IgD-negative memory B cell (primary cell): ENCODE results near the gene PGM5. TPM values are rescaled to one million over a fixed set of nuclear protein-coding genes. Genes with fewer than 3 reads are reported as not detected.
A peak's percentile ranks its signal among the peaks of the same experiment; 100 is the strongest.
"Not testable (repeated sequence)": the region's sequence is repeated elsewhere in the genome, so short reads cannot be mapped to it uniquely, and the experiment has no call there.

Experiments used
- H3K27ac Mint-ChIP-seq, 3 donors: one replicate each; pipeline ENCODE4 v1.8.0; 2020 to 2022; ENCODE audit warnings: mild to moderate bottlenecking in 3 of 3, mixed read lengths in 3 of 3, moderate library complexity in 1 of 3
- H3K27me3 Mint-ChIP-seq: one replicate; pipeline ENCODE4 v1.8.0; 2021; ENCODE audit warnings: mixed read lengths
- H3K36me3 Mint-ChIP-seq: one replicate; pipeline ENCODE4 v1.8.0; 2020; ENCODE audit warnings: mild to moderate bottlenecking, mixed read lengths
- H3K4me1 Mint-ChIP-seq, 3 donors: one replicate each; pipeline ENCODE4 v1.8.0; 2020 to 2022; ENCODE audit warnings: mixed read lengths in 3 of 3, mild to moderate bottlenecking in 1 of 3
- H3K4me3 Mint-ChIP-seq, 4 donors: one replicate each; pipeline ENCODE4 v1.8.0; 2020 to 2022; ENCODE audit warnings: mild to moderate bottlenecking in 4 of 4, mixed read lengths in 4 of 4, moderate library complexity in 3 of 4
- H3K9me3 Mint-ChIP-seq, 3 donors: one replicate each; pipeline ENCODE4 v1.8.0; 2020 to 2021; ENCODE audit warnings: mixed read lengths in 3 of 3, mild to moderate bottlenecking in 1 of 3
- polyA plus RNA-seq: library from polyadenylated mRNA; unstranded; fragments of 300-500 nt; fragmentation: Illumina TruSeq; gene quantifications from one replicate; pipeline ENCODE4 v1.2.3, GENCODE V29; 2021

PGM5 gene
- not detected for polyA plus RNA-seq

DNA sequence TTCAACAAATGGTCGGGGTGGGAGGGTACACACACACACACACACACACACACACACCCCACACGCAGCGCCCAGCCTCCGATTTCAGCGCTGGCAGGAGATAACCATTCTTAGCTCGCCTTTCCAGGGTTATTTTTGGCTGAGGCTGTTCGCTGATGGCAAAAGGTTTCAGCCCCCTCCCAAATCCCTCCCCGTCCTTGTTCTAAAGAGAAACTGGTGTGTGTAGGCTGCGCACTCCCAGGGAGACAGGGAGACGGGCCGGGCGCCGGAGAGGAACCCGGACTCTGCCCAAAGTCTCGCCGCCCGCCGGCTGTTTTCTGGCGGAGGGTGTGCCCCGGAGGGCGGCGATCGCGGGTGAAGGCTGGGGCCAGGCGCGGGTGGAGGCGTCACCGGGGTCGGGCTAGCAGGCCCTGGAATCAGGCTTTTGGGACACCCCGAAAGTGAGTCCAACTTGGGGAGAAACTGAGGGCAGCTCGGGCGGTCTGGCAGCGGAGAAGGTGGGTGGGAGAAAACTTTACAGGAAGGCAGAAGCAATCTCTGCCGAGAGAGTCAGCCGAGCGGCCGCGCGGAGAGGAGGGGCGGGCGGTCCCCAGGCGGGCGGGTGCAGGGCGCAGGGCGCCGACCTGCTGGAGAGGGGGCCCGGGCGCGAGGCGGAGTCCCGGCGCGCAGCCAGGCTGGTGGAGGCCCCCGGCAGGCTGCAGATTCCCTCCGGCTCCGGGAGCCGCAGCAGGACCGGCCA is at the start of gene PGM5:
PGM5 (plus strand) TSS at position 232 of the 739 bp plus-strand sequence. CDS start 517 bp downstream, outside the sequence.
- not testable (repeated sequence) for H3K36me3 Mint-ChIP-seq, H3K4me1 Mint-ChIP-seq, H3K9me3 Mint-ChIP-seq, H3K27me3 Mint-ChIP-seq
- Mint-ChIP-seq H3K4me3 (peak within 1 kb of the TSS; percentile 55 to 84 (median 76)), H3K27ac (peak within 1 kb of the TSS in 1 of 3 donors; percentile 73)

DNA sequence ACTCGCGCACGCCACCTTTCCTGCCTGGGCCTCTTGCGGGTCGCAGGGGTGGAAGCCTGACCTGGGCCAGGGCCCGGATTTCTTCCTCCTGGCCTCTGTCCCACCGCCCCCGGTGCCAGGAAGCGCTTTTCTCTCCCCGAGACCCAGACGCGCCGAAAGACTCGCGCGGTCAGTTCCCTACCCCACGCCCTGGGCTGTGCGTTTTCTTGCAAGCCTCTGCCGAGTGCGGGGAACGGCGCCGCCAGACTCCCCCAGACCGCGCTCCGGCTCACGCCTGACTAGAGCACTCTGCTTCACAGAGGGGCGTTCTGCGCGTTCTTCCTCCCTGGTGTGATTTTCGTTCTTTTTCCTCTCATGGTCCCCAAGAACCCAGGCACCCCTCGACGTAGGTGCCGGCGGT is 49.3 kb upstream of the PGM5 start:
- H3K4me1 Mint-ChIP-seq, H3K9me3 Mint-ChIP-seq, H3K36me3 Mint-ChIP-seq, H3K4me3 Mint-ChIP-seq, H3K27me3 Mint-ChIP-seq, H3K27ac Mint-ChIP-seq: not testable (repeated sequence)

DNA sequence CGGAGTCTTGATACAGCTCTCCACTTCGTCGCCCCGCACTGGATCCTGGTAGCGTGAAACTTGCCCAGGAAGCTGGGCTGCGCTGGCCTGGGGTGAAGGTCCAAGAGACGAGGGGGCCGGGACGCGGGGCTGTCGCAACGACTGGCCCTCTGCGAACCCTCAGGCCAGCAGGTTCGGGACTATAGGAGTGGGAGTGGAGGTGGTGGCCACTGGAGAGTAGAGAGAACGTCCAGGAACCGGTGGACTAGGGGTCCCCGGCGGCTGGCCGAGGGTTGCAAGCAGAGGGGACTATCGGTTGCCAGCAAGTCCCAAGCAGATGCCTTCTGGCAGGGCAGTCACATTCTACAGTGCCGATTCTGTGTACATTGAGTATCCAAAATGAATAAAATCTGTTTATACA is 48.8 kb upstream of the PGM5 start:
- H3K27me3 Mint-ChIP-seq, H3K9me3 Mint-ChIP-seq, H3K36me3 Mint-ChIP-seq, H3K27ac Mint-ChIP-seq, H3K4me1 Mint-ChIP-seq, H3K4me3 Mint-ChIP-seq: not testable (repeated sequence)

DNA sequence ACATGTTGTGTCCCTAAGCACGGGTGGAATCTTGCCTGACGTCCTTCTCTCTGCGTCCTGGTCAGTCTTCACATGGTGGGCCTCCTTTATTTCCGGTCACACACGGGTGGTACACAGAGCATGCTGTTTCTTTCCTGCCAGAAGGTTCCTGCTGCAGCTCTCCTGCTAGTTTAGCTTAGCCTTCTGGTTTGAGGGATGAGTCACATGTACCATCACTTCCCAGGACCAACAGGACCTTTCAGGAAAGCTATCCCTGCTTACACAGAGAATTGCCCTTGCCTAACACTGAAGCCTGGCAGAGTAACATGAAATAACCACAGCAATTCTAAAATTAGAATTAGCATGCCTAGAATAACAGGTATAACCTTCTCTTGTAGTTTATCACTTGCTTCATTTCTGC is 45.2 kb upstream of the PGM5 start:
- not testable (repeated sequence) for H3K27ac Mint-ChIP-seq, H3K27me3 Mint-ChIP-seq, H3K9me3 Mint-ChIP-seq, H3K36me3 Mint-ChIP-seq, H3K4me3 Mint-ChIP-seq, H3K4me1 Mint-ChIP-seq

DNA sequence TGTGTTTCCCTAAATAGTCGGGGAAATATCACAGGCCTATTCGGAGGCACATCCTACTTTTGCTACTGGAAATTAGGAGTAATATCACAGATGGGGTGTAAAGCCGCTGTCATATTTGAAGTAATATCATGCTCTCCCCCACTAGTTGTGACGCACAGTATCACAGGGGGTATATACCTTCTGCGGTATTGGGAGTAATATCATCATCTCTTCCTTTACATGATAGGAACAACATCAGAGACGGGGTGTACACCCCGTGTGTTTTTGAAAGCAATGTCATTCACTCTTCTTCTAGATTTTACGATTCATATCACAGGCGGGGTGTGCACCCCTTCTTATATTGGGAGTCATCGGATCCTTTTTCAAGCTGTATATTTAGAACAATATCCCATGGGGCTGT is 38.2 kb upstream of the PGM5 start:
- not testable (repeated sequence) for H3K9me3 Mint-ChIP-seq

DNA sequence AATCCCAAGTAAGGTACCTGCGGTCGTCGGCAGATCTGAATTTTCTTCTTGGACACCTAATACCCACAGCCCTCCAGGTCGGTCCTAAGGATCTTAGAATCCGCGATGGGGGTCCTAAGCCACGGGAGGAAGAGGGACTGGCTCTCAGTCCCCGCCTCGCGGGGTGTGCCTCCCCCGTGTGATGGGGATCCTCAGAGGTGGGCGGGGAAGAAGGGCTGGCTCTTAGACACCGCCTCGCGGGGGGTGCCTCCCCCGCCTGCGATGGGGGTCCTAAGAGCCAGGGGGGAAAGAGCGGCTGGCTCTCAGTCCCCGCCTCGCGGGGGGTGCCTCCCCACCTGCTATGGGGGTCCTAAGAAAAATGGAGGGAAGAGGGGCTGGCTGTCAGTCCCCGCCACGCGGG is 32.7 kb upstream of the PGM5 start:
- H3K36me3 Mint-ChIP-seq, result not testable (repeated sequence)

More for the DNA sequence above, 38.2 kb upstream of the PGM5 start:
- H3K4me1 Mint-ChIP-seq, H3K27ac Mint-ChIP-seq, H3K36me3 Mint-ChIP-seq, H3K4me3 Mint-ChIP-seq, H3K27me3 Mint-ChIP-seq: not testable (repeated sequence)

DNA sequence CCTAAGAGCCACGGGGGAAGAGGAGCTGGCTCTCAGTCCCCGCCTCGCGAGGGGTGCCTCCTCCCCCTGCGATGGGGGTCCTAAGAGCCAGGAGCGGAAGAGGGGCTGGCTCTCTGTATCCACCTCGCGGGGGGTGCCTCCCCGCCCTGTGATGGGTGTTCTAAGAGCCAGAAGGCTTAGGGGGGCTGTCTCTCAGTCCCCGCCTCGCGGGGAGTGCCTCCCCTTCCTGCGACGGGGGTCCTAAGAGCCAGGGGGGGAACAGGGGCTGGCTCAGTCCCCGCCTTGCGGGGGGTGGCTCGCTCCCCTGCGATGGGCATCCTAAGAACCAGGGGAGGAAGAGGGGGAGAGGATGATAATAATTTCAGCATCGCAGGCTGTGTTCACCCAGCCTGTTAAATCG is 31.9 kb upstream of the PGM5 start:
- not testable (repeated sequence) for H3K4me3 Mint-ChIP-seq, H3K36me3 Mint-ChIP-seq, H3K9me3 Mint-ChIP-seq, H3K27ac Mint-ChIP-seq, H3K27me3 Mint-ChIP-seq, H3K4me1 Mint-ChIP-seq

More for the DNA sequence above, 32.7 kb upstream of the PGM5 start:
- H3K27ac Mint-ChIP-seq, H3K4me3 Mint-ChIP-seq, H3K9me3 Mint-ChIP-seq, H3K4me1 Mint-ChIP-seq, H3K27me3 Mint-ChIP-seq: not testable (repeated sequence)

DNA sequence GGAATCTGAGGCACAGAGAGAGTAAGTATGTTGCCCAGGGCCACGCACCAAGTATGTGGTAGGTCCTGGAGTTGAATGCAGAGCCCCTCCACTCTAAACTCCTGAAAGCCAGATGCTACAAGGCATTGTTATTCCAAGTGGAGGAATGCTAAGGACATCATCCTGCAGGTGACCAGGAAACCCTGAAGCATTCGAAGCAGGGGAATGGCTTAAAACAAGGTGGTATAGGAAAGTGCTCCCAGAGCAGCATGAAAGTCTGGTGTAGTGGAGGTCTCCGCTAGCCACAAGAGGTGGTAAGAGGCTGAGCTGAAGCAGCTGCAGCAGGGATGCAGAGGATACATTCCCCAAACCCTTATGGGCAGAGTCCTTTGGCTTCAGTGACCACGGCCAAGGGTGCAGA is 27.3 kb upstream of the PGM5 start:
- not testable (repeated sequence) for H3K4me3 Mint-ChIP-seq, H3K27me3 Mint-ChIP-seq, H3K4me1 Mint-ChIP-seq, H3K36me3 Mint-ChIP-seq, H3K27ac Mint-ChIP-seq, H3K9me3 Mint-ChIP-seq

DNA sequence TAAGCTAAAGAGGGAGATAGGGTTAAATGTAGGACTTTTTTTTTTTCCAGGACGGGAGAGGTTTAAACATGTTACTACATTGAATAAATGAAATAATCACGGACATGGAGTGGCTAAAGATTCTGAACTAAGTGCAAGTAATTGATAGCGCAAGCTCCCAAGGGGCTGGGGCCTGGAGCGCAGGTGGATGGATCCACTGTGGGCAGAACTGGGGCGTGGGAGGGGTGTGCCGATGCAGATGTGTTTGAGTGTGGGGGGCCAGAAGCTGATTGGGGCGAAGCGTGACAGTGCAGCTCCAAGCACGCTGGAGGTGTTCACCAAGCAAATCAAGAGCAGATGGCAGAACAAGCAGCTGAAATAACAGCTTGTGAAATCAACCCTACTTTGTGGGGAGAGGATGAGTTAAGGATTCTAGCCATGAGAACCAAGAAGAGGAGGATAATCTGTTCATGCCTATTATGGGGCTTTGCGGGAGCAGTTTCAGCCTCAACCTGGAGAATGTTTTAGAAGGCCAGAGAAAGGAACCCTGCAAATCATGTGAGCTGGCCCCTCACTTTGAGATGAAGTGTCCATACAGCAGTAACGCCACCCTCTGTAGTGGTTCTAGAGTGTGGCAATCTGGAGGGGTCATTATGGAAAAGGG is 25.8 kb upstream of the PGM5 start:
- not testable (repeated sequence) for H3K4me3 Mint-ChIP-seq, H3K9me3 Mint-ChIP-seq, H3K36me3 Mint-ChIP-seq, H3K27me3 Mint-ChIP-seq, H3K4me1 Mint-ChIP-seq, H3K27ac Mint-ChIP-seq

DNA sequence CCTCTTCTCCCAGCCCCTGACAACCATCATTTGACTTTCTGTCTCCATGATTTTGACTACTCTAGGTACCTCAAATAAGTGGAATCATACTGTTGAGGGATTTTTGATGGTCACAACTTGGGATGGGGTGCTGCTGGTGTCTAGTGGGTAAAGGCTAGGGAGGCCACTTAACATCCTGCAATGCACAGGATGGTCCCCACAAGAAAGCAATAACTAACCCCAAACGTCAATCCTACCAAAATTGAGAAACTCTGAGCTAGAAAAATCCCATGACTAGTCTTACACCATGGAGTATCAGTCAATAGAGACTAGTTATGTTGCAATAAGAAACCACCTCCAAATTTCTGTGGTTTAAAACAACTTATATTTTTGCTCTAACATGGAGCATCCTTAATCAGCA is 24.3 kb upstream of the PGM5 start:
- H3K27ac Mint-ChIP-seq, H3K36me3 Mint-ChIP-seq, H3K27me3 Mint-ChIP-seq, H3K4me1 Mint-ChIP-seq, H3K4me3 Mint-ChIP-seq, H3K9me3 Mint-ChIP-seq: not testable (repeated sequence)

DNA sequence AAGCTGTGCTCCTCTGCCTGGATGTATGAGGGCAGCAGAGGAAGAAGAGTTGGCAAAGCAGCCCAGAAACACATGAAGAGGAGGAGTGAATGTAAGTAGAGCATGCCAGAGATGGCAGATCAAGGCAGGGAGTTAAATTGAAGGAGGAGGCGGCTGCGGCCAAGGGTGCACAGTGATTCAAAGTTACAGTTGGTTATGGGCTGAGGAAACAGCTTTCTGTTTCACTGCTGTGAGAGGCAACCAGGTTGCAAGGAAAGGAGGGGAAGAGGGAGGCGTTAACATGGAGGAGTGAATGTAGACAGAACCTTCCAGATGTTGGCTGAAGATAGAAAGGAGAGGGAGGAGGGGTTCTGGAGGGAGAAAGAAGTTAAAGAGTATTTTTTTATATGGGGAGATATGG is 20.5 kb upstream of the PGM5 start:
- H3K36me3 Mint-ChIP-seq, H3K4me1 Mint-ChIP-seq, H3K27me3 Mint-ChIP-seq, H3K4me3 Mint-ChIP-seq, H3K9me3 Mint-ChIP-seq, H3K27ac Mint-ChIP-seq: not testable (repeated sequence)

DNA sequence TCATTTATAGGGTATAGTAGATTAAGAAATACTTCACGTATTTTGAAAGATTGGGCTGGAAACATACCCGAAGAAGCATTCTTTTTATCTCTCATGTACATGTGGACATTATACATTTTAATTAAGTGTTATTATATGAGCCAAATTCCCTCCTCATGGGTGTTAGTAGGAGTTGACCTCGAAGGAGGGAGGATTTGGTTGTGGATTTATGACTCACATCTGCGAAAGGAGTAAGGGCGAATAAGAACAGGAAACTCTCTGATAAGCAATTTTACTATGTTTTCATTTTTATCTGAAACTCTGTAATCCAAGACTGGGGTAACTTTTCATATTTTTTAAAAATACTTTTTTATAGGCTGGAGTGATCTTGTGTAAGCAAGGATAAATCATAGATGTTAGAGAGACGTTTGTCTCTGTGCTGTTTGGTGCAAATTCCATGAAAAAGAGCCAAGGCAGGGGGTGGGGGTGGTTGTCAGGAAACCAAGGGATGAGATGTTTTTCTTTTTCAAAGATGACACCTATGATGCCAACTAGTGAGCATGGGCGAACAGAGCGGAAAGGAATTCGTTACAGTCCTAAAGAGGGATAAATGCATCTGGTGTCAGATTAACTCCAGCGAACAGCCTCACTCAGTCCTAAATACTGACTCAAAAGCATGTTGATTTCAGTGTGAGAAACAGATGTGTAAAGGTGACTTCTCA is 19.6 kb upstream of the PGM5 start:
- not testable (repeated sequence) for H3K9me3 Mint-ChIP-seq, H3K4me1 Mint-ChIP-seq, H3K27me3 Mint-ChIP-seq

DNA sequence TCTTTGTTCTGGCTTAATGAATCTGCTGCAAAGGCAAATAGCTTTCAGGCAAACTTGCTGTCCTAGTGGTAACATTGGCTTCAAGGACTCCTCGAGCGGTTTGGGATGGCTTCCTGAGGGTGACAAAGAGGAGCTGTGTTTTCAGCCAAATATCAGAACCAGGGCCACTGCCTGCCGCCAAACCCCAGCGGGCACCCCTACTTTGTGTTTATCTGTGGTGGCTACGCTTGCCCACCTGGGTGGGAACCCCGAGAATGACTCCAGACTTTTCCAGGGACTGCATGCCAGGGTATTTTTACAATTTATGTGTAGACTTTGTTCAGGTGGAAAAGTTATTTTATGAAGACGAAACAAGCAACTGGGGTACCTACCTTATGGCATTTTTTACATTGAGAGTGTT is 18.4 kb upstream of the PGM5 start:
- H3K9me3 Mint-ChIP-seq, H3K27ac Mint-ChIP-seq, H3K4me3 Mint-ChIP-seq, H3K36me3 Mint-ChIP-seq, H3K27me3 Mint-ChIP-seq, H3K4me1 Mint-ChIP-seq: not testable (repeated sequence)

More for the DNA sequence above, 19.6 kb upstream of the PGM5 start:
- H3K27ac Mint-ChIP-seq, H3K36me3 Mint-ChIP-seq, H3K4me3 Mint-ChIP-seq: not testable (repeated sequence)

DNA sequence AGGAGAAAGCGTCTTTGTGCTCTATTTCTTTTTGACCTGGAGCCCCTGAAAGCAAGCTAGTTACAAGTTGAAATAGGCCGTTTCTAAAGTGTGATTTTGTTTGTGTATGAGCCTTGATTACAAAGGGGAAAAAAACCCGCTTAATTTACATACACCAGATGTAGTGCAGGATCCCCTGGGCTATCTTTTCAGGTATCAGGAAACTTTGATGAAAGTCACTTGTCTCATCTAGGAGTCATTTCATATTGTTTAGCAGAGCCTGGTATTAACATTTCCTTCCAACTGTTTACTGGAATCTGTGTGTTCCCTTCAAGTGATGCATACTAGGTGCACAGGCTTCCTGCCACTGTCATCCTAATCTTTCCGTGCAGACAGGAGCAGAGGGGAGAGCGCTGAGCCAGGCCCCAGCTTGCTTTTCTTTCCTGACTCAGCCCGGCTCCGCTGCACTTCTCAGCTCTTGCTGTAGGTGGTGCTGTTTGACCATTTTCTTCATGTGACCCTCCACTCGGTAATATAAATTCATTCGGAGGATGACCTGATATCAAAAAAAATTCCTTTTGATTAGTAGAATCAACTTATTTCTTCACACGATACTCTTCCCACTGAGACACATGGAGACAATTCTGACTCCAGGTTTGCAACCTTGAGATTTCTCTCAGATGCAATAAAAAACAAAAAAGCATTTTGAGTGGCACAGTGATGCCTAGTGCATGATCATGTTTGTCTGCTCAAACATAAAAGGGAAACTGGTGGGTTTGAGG is 14.0 kb upstream of the PGM5 start:
- H3K4me1 Mint-ChIP-seq, H3K4me3 Mint-ChIP-seq, H3K27me3 Mint-ChIP-seq, H3K9me3 Mint-ChIP-seq, H3K27ac Mint-ChIP-seq, H3K36me3 Mint-ChIP-seq: not testable (repeated sequence)

DNA sequence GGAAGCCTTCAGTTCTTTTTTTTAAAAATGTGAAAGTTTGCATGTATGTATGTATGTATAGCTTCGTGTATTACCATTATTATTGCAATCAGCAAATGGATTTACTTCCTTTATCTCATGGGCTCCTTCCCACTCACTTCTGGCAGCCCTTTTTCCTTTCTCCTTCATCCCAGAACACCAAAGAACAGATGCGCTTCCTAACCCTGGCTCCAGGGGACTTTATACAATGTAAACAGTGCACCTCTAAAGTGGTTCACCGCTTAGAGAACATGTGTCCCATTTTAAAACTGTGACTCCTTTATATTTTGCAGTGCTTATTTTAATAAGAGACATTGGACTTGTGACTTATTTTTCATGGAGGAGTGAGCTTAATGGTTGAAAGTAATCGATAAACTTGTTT is 13.2 kb upstream of the PGM5 start:
- not testable (repeated sequence) for H3K36me3 Mint-ChIP-seq

DNA sequence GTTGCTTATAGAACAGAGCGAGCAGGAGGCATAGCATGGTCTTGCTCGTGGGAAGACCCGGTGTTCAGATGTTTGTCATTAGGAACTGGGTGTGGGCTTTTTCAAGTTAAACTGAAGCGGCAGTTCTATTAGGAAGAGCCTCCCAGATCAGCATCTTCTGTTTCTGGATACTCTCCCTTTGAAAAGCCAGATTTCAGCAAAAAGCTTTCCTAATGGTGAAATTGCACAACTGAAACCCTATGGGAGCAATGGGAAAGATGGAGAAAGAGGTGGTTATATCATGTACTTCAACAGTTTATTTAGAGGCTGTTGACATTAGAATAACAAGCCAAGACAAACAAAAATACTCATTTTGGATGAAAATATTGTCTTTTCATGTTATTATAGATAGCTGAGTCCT is 12.4 kb upstream of the PGM5 start:
- not testable (repeated sequence) for H3K4me3 Mint-ChIP-seq, H3K9me3 Mint-ChIP-seq, H3K36me3 Mint-ChIP-seq, H3K27me3 Mint-ChIP-seq, H3K4me1 Mint-ChIP-seq, H3K27ac Mint-ChIP-seq

More for the DNA sequence above, 13.2 kb upstream of the PGM5 start:
- not testable (repeated sequence) for H3K9me3 Mint-ChIP-seq, H3K4me3 Mint-ChIP-seq, H3K4me1 Mint-ChIP-seq, H3K27me3 Mint-ChIP-seq, H3K27ac Mint-ChIP-seq
